ENCODE measurements around the gene AP5Z1.

- TF ChIP-seq CTCF (IDR thresholded peaks at IDR 0.05) (no peak), POLR2A (IDR thresholded peaks at IDR 0.05) (no peak)
Measured at GRCh38 chr7:4824120-4824775, 48.8 kb downstream of the AP5Z1 start.

All from prostate gland (tissue), 2 donors.